Measurements from ENCODE around the gene KIF1A.

DNA sequence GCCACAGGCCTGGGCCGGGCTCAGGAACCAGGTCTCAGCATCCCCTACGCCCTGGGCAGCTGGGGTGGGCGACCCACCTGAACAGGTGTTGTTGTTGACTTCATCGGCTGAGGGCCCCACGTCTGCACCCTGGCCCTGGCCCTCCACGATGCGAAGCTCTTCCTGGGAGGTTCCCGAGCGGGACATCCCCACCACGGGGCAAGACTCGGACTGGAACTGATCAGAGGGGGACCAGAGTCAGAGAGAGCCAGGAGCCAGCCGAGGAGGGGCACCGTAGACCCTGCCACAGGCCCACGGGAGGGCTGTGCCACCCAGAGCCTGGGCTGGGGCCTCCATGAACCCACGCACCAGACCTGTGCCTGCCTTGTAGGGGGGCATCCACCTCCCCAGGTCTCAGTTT is 74.1 kb downstream of the KIF1A start:
- TF ChIP-seq, protein P1, sequence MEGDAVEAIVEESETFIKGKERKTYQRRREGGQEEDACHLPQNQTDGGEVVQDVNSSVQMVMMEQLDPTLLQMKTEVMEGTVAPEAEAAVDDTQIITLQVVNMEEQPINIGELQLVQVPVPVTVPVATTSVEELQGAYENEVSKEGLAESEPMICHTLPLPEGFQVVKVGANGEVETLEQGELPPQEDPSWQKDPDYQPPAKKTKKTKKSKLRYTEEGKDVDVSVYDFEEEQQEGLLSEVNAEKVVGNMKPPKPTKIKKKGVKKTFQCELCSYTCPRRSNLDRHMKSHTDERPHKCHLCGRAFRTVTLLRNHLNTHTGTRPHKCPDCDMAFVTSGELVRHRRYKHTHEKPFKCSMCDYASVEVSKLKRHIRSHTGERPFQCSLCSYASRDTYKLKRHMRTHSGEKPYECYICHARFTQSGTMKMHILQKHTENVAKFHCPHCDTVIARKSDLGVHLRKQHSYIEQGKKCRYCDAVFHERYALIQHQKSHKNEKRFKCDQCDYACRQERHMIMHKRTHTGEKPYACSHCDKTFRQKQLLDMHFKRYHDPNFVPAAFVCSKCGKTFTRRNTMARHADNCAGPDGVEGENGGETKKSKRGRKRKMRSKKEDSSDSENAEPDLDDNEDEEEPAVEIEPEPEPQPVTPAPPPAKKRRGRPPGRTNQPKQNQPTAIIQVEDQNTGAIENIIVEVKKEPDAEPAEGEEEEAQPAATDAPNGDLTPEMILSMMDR (IDR thresholded peaks at IDR 0.05; ENCODE audit: control extremely low read depth in 1 of 3, insufficient read depth in 1 of 3, low read depth in 1 of 3, low read length in 3 of 3), result no peak
- TF ChIP-seq RNF2 (IDR thresholded peaks at IDR 0.05; ENCODE audit: borderline replicate concordance, low read depth, low read length, missing control alignments, poor library complexity, severe bottlenecking), result no peak
